Esophagus muscularis mucosa (tissue), 4 donors: ENCODE data around the gene PSD4.

Experiments
- CTCF ChIP-seq, 3 experiments: fragments of 200-600 bp in 2 of 3; fragments of 450-650 bp in 1 of 3; sonication (generic) in 2 of 3; IDR thresholded peaks; one replicate each; pipeline ENCODE4 v1.5.1; 2017 to 2019; ENCODE audit warnings: antibody characterized with exemption in 3 of 3, mild to moderate bottlenecking in 2 of 3, moderate library complexity in 1 of 3
- EP300 ChIP-seq: sonication (generic); formaldehyde crosslinking; IDR thresholded peaks from one replicate; pipeline ENCODE4 v1.6.1; 2017; ENCODE audit warnings: antibody characterized with exemption
- POLR2A ChIP-seq: fragments of 450-650 bp; IDR thresholded peaks from one replicate; pipeline ENCODE4 v1.6.1; 2017; ENCODE audit warnings: antibody characterized with exemption, moderate library complexity, mild to moderate bottlenecking, low read depth
- POLR2AphosphoS5 ChIP-seq, 2 donors: sonication (generic); formaldehyde crosslinking; IDR thresholded peaks; one replicate each; pipeline ENCODE4 v1.6.1; 2017; ENCODE audit warnings: antibody characterized with exemption in 2 of 2

DNA sequence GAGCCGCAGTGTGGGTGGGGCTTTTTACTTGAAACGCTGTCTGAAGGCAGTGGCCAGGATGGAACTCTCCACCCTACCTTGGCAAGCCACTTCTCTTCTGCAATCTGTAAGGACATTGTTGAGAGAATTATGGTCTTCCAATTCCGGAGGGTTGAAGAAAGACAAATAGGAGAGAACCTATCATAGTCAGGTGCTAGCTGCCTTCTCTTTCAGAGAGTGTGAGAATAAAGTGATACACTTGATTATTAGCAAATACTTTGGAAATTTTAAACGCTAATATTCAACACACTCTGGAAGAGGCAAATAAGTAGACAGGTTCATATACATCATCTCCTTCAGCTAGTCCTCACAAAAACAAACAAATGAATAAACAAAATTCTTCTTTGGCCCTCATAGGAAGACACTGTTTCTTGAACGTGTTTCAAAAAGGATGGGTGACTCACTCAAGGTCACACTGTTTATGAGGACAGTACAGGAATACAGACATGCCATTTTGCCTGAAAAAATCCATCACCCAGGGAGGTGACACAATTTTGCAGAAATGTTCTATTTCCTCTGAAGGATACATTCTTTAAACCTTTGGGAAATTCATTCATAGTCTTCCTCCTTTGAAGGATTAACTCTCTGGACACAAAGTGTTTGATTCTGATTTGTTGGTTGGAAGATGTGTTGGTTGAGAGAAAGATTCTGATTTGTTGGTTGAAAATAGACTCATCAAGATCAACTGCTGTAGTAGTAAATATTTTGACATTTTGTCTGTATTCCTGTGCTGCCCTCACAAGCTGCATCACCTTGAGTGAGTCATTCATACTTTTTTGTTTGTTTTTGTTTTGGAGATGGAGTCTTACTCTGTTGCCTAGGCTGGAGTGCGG is 48.6 kb upstream of the PSD4 start:
- TF ChIP-seq CTCF (IDR thresholded peaks at IDR 0.05) (no peak), POLR2A (no peak), POLR2AphosphoS5 (IDR thresholded peaks at IDR 0.05) (no peak), EP300 (no peak)
